Upper lobe of left lung (tissue), 4 donors: ENCODE data around the gene ERV3-1.

Experiments
- EP300 ChIP-seq, 4 donors: sonication (generic); formaldehyde crosslinking; IDR thresholded peaks; one replicate each; pipeline ENCODE4 v1.5.1; 2017; ENCODE audit warnings: antibody characterized with exemption in 4 of 4, control low read depth in 2 of 4
- POLR2A ChIP-seq, 4 donors: fragments of 450-650 bp; IDR thresholded peaks; one replicate each; pipeline ENCODE4 v1.5.1; 2016 to 2017; ENCODE audit warnings: antibody characterized with exemption in 4 of 4, mild to moderate bottlenecking in 2 of 4
- TF ChIP-seq, protein P1 (sequence below), 6 experiments: fragments of 450-650 bp in 4 of 6; fragments of 200-600 bp in 2 of 6; sonication (generic) in 2 of 6; IDR thresholded peaks; one replicate each; pipeline ENCODE4 v1.5.1; 2016 to 2019; ENCODE audit warnings: antibody characterized with exemption in 6 of 6

DNA sequence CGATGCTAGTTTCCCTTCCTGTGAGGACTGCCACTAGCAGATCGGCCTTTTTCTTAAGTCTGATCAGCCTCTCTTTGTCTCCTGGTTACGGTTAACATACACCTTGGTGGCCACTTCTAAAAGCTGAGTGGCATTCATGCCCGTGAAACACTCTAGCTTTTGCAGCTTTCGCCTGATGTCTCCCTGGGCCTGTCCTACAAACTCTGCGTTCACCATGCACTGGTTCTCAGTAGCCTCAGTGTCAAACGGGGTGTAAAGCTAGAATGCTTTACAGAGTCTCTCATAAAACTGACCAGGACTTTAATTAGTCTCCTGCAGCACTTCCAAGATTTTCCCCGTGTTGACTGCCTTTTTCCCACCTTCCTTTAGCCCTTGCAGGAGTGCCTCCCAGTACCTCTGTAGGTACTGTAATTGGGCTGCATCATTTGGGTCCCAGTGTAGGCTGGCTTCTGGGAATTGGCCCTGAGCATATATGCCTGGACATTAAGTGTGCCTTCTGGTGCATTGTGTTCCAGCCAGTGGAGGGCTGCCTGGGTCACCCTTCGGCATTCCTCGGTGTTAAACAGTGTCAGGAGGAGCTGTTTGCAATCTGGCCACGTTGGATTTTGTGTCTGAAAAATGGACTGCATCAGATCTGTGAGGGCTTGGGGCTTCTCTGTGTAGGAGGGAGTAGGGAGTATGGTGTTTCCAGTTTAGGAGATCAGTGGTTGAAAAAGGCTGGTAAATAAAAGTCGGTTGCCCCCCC lies 9.2 kb downstream of the ERV3-1 start:
- TF ChIP-seq, protein P1, sequence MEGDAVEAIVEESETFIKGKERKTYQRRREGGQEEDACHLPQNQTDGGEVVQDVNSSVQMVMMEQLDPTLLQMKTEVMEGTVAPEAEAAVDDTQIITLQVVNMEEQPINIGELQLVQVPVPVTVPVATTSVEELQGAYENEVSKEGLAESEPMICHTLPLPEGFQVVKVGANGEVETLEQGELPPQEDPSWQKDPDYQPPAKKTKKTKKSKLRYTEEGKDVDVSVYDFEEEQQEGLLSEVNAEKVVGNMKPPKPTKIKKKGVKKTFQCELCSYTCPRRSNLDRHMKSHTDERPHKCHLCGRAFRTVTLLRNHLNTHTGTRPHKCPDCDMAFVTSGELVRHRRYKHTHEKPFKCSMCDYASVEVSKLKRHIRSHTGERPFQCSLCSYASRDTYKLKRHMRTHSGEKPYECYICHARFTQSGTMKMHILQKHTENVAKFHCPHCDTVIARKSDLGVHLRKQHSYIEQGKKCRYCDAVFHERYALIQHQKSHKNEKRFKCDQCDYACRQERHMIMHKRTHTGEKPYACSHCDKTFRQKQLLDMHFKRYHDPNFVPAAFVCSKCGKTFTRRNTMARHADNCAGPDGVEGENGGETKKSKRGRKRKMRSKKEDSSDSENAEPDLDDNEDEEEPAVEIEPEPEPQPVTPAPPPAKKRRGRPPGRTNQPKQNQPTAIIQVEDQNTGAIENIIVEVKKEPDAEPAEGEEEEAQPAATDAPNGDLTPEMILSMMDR (IDR thresholded peaks at IDR 0.05) = no peak
- no peak for TF ChIP-seq EP300 (IDR thresholded peaks at IDR 0.05)
- no peak for TF ChIP-seq POLR2A (IDR thresholded peaks at IDR 0.05)
